Liver (tissue), 9 donors: ENCODE data around the gene CCDC80. TPM values are rescaled to one million over a fixed set of nuclear protein-coding genes. Genes with fewer than 3 reads are reported as not detected.

Experiments used
- DNase-seq: peaks from one replicate; pipeline ENCODE4 v3.0.0-alpha.2; 2017; ENCODE audit warnings: low spot score
- H3K27ac ChIP-seq, 2 donors: one replicate each; pipeline ENCODE4 v1.7.0; 2013; ENCODE audit warnings: inconsistent platforms in 2 of 2, low read length in 2 of 2, control low read depth in 1 of 2, low read depth in 1 of 2, mild to moderate bottlenecking in 1 of 2
- H3K27me3 ChIP-seq, 4 donors: one replicate each; pipeline versions ENCODE4 v1.6.1 to v1.7.0; 2013; ENCODE audit warnings: low read length in 3 of 4, inconsistent platforms in 1 of 4, mild to moderate bottlenecking in 1 of 4, moderate library complexity in 1 of 4; ENCODE audit not compliant: control insufficient read depth in 4 of 4, insufficient read depth in 4 of 4
- H3K36me3 ChIP-seq, 4 donors: one replicate each; pipeline versions ENCODE4 v1.6.1 to v1.7.0; 2013; ENCODE audit warnings: low read length in 3 of 4, mild to moderate bottlenecking in 3 of 4, low read depth in 1 of 4, moderate library complexity in 1 of 4; ENCODE audit not compliant: control insufficient read depth in 4 of 4, insufficient read depth in 3 of 4
- H3K4me1 ChIP-seq, 4 donors: one replicate each; pipeline versions ENCODE4 v1.6.1 to v1.7.0; 2013; ENCODE audit warnings: low read length in 3 of 4, mild to moderate bottlenecking in 3 of 4, moderate library complexity in 1 of 4; ENCODE audit not compliant: control insufficient read depth in 4 of 4, insufficient read depth in 4 of 4
- H3K4me3 ChIP-seq, 3 donors: one replicate each; pipeline versions ENCODE4 v1.6.1 to v1.7.0; 2013; ENCODE audit warnings: low read length in 3 of 3, control low read depth in 1 of 3, low read depth in 1 of 3, mild to moderate bottlenecking in 1 of 3
- H3K9ac ChIP-seq, 2 donors: one replicate each; pipeline ENCODE4 v1.7.0; 2013; ENCODE audit warnings: low read length in 2 of 2, mild to moderate bottlenecking in 2 of 2, moderate library complexity in 2 of 2, control low read depth in 1 of 2, low read depth in 1 of 2
- H3K9me3 ChIP-seq, 4 donors: one replicate each; pipeline versions ENCODE4 v1.6.1 to v1.7.0; 2013; ENCODE audit warnings: low read length in 3 of 4; ENCODE audit not compliant: control insufficient read depth in 4 of 4
- EGR1 ChIP-seq, 2 donors: IDR thresholded peaks; 2 replicates each; pipeline ENCODE4 v1.6.1; 2016 to 2018; ENCODE audit warnings: antibody characterized with exemption in 2 of 2, low read depth in 2 of 2
- FOXA1 ChIP-seq: IDR thresholded peaks from 2 replicates; pipeline ENCODE4 v1.6.1; 2016; ENCODE audit warnings: antibody characterized with exemption
- FOXA2 ChIP-seq: IDR thresholded peaks from 2 replicates; pipeline ENCODE4 v1.6.1; 2016; ENCODE audit warnings: antibody characterized with exemption
- GABPA ChIP-seq, 2 donors: IDR thresholded peaks in 1 of 2; conservative IDR thresholded peaks in 1 of 2; 2 replicates each; pipeline ENCODE4 v1.6.1; 2016; ENCODE audit warnings: antibody characterized with exemption in 2 of 2, mild to moderate bottlenecking in 1 of 2, moderate library complexity in 1 of 2
- HNF4G ChIP-seq: IDR thresholded peaks from 2 replicates; pipeline ENCODE4 v1.6.1; 2016; ENCODE audit warnings: antibody characterized with exemption
- JUND ChIP-seq, 2 donors: IDR thresholded peaks; 2 replicates each; pipeline ENCODE4 v1.6.1; 2016; ENCODE audit warnings: antibody characterized with exemption in 2 of 2
- NR2F2 ChIP-seq: IDR thresholded peaks from 2 replicates; pipeline ENCODE4 v1.6.1; 2016; ENCODE audit warnings: antibody characterized with exemption
- RAD21 ChIP-seq, 2 donors: IDR thresholded peaks; 2 replicates each; pipeline ENCODE4 v1.6.1; 2016; ENCODE audit warnings: antibody characterized with exemption in 2 of 2, mild to moderate bottlenecking in 2 of 2
- SP1 ChIP-seq: IDR thresholded peaks from 2 replicates; pipeline ENCODE4 v1.6.1; 2018; ENCODE audit warnings: antibody characterized with exemption, mild to moderate bottlenecking
- TAF1 ChIP-seq: conservative IDR thresholded peaks from 2 replicates; pipeline ENCODE4 v1.6.1; 2016; ENCODE audit warnings: antibody characterized with exemption, mild to moderate bottlenecking
- WGBS: extraction: QIAGEN DNeasy Blood & Tissue Kit; methylation state at CpG from one replicate; pipeline ENCODE4 v1.1.7; 2013; 5-methylcytosine and 5-hydroxymethylcytosine counted together
- polyA plus RNA-seq, 2 donors: library from polyadenylated mRNA; stranded (reverse) in 1 of 2; unstranded in 1 of 2; fragments of 200-250 nt in 1 of 2; fragments of >200 nt in 1 of 2; fragmentation: Nextera tagmentation in 1 of 2; extraction: Ambion mirVana in 1 of 2; gene quantifications; one replicate each; pipeline versions ENCODE4 v1.2.1 to v1.2.3, GENCODE V29; 2013 to 2015
- total RNA-seq, 2 donors: library from RNA; depleted of rRNA; stranded (reverse); fragments of >200 nt; gene quantifications; one replicate each; pipeline ENCODE4 v1.2.3, GENCODE V29; 2014
- TF ChIP-seq, protein P1 (sequence below): IDR thresholded peaks from 2 replicates; pipeline ENCODE4 v1.6.1; 2016; ENCODE audit warnings: antibody characterized with exemption
- TF ChIP-seq, protein P2 (sequence below): IDR thresholded peaks from 2 replicates; pipeline ENCODE4 v1.6.1; 2016; ENCODE audit warnings: antibody characterized with exemption
- TF ChIP-seq, protein P3 (sequence below): IDR thresholded peaks from 2 replicates; pipeline ENCODE4 v1.6.1; 2016; ENCODE audit warnings: antibody characterized with exemption
- TF ChIP-seq, protein P4 (sequence below): IDR thresholded peaks from 2 replicates; pipeline ENCODE4 v1.6.1; 2016; ENCODE audit warnings: antibody characterized with exemption, mild to moderate bottlenecking
- TF ChIP-seq, protein P5 (sequence below): fragments of 150-350 bp; IDR thresholded peaks from 2 replicates; pipeline ENCODE4 v1.5.1; 2017; ENCODE audit warnings: improper control_type of control experiment, low read depth, low read length; ENCODE audit not compliant: missing input control
- donor health status: healthy.
- donor health status: healthy.
- donor health status: healthy.
- donor health status: healthy.
- donor health status: healthy.

The CCDC80 gene
- total and polyA plus RNA-seq, 4 donors, result 0.17 to 2.1 (median 1.1) TPM

DNA sequence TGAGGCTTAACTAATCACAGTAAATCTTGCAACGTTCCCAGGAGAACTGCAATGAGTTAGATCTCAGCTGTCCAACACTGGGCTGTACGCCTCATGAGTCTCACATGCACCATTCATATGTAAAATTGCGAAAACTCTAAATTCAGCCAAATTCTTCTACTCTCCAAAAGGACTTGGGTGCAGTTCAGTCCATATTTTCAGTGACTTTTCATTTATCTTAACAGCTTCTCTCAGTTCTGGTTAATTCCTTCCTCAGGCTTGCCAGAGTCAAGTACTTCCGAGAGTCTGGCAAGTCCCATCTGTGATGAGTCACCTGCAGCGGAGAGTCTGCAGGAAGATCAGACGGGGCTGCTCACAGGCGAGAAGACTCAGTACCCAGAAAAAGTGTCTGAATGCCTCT is 11.5 kb downstream of the CCDC80 start:
- WGBS, result 81% methylated on average over 7 of the region's 7 CpGs
- Histone ChIP-seq H3K4me1 (no peaks in the 10 kb centered on the region), H3K9me3 (no peaks in the 10 kb centered on the region), H3K36me3 (no peaks in the 10 kb centered on the region), H3K4me3 (no peak overlapping the region), H3K27me3 (no peaks in the 10 kb centered on the region), H3K27ac (no peak overlapping the region), H3K9ac (no peak overlapping the region)
- no peak for DNase-seq
- TF ChIP-seq RAD21 (IDR thresholded peaks at IDR 0.05) (no peak), TAF1 (no peak), SP1 (no peak), EGR1 (IDR thresholded peaks at IDR 0.05; ENCODE audit: low read depth in 2 of 2) (no peak), GABPA (IDR thresholded peaks at IDR 0.05 in 1 of 2, conservative IDR thresholded peaks at IDR 0.05 in 1 of 2) (no peak), FOXA1 (no peak), FOXA2 (no peak), NR2F2 (no peak), HNF4G (no peak)
- TF ChIP-seq, protein P1, sequence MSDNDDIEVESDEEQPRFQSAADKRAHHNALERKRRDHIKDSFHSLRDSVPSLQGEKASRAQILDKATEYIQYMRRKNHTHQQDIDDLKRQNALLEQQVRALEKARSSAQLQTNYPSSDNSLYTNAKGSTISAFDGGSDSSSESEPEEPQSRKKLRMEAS, result no peak
- TF ChIP-seq, protein P2, sequence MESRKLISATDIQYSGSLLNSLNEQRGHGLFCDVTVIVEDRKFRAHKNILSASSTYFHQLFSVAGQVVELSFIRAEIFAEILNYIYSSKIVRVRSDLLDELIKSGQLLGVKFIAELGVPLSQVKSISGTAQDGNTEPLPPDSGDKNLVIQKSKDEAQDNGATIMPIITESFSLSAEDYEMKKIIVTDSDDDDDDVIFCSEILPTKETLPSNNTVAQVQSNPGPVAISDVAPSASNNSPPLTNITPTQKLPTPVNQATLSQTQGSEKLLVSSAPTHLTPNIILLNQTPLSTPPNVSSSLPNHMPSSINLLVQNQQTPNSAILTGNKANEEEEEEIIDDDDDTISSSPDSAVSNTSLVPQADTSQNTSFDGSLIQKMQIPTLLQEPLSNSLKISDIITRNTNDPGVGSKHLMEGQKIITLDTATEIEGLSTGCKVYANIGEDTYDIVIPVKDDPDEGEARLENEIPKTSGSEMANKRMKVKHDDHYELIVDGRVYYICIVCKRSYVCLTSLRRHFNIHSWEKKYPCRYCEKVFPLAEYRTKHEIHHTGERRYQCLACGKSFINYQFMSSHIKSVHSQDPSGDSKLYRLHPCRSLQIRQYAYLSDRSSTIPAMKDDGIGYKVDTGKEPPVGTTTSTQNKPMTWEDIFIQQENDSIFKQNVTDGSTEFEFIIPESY, result no peak
- TF ChIP-seq, protein P3, sequence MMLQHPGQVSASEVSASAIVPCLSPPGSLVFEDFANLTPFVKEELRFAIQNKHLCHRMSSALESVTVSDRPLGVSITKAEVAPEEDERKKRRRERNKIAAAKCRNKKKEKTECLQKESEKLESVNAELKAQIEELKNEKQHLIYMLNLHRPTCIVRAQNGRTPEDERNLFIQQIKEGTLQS, result no peak
- TF ChIP-seq, protein P4, sequence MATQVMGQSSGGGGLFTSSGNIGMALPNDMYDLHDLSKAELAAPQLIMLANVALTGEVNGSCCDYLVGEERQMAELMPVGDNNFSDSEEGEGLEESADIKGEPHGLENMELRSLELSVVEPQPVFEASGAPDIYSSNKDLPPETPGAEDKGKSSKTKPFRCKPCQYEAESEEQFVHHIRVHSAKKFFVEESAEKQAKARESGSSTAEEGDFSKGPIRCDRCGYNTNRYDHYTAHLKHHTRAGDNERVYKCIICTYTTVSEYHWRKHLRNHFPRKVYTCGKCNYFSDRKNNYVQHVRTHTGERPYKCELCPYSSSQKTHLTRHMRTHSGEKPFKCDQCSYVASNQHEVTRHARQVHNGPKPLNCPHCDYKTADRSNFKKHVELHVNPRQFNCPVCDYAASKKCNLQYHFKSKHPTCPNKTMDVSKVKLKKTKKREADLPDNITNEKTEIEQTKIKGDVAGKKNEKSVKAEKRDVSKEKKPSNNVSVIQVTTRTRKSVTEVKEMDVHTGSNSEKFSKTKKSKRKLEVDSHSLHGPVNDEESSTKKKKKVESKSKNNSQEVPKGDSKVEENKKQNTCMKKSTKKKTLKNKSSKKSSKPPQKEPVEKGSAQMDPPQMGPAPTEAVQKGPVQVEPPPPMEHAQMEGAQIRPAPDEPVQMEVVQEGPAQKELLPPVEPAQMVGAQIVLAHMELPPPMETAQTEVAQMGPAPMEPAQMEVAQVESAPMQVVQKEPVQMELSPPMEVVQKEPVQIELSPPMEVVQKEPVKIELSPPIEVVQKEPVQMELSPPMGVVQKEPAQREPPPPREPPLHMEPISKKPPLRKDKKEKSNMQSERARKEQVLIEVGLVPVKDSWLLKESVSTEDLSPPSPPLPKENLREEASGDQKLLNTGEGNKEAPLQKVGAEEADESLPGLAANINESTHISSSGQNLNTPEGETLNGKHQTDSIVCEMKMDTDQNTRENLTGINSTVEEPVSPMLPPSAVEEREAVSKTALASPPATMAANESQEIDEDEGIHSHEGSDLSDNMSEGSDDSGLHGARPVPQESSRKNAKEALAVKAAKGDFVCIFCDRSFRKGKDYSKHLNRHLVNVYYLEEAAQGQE, result no peak

DNA sequence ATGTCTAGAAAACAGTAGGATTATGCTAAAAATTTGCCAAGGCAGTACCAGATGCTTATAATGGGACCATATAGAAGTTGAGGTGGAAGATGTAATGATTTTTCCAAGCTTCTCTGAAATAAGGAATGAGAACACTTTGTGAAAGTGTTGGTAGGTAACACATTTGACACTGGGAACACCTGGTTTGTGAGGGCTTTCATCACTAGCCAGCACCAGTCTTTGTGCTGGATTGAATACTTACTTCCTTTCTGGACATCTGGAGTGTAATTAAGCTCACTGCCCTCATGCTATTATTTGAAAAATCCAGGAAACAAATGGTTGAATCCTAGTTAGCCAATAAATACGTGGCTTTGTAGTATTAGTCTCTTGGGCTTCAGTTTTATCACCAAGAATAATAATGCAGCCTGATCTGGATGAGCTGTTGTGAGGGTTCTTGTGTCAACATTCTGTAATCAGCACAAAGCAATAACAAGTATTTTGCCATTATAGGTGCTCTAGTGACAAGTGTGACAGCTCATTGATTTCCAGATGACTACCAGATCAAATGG is 12.9 kb downstream of the CCDC80 start:
- H3K4me3 ChIP-seq, result no peak overlapping the region
- H3K4me1 ChIP-seq, result no peaks in the 10 kb centered on the region
- H3K9me3 ChIP-seq, result no peaks in the 10 kb centered on the region
- H3K36me3 ChIP-seq, result no peaks in the 10 kb centered on the region
- TF ChIP-seq JUND (IDR thresholded peaks at IDR 0.05), result no peak
- TF ChIP-seq, protein P5, sequence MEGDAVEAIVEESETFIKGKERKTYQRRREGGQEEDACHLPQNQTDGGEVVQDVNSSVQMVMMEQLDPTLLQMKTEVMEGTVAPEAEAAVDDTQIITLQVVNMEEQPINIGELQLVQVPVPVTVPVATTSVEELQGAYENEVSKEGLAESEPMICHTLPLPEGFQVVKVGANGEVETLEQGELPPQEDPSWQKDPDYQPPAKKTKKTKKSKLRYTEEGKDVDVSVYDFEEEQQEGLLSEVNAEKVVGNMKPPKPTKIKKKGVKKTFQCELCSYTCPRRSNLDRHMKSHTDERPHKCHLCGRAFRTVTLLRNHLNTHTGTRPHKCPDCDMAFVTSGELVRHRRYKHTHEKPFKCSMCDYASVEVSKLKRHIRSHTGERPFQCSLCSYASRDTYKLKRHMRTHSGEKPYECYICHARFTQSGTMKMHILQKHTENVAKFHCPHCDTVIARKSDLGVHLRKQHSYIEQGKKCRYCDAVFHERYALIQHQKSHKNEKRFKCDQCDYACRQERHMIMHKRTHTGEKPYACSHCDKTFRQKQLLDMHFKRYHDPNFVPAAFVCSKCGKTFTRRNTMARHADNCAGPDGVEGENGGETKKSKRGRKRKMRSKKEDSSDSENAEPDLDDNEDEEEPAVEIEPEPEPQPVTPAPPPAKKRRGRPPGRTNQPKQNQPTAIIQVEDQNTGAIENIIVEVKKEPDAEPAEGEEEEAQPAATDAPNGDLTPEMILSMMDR, result no peak
- no peak for DNase-seq
- no peak overlapping the region for H3K27ac ChIP-seq
- WGBS, result 60% methylated on average over 1 of the region's 1 CpG
- peaks cover 0 to 4% (median 0%) of the 10 kb centered on the region in 4 donors for H3K27me3 ChIP-seq
- H3K9ac ChIP-seq, result no peak overlapping the region
